Testis (tissue), 2 donors: Measurements from ENCODE around the gene DCDC2.

Experiments used
- CTCF ChIP-seq, 3 experiments: fragments of 450-650 bp in 2 of 3; fragments of 200-600 bp in 1 of 3; sonication (generic) in 1 of 3; IDR thresholded peaks; one replicate each; pipeline ENCODE4 v1.5.1; 2016 to 2019; ENCODE audit warnings: antibody characterized with exemption in 3 of 3, mild to moderate bottlenecking in 2 of 3, moderate library complexity in 1 of 3
- POLR2A ChIP-seq: fragments of 450-650 bp; IDR thresholded peaks from one replicate; pipeline ENCODE4 v1.6.1; 2017; ENCODE audit warnings: antibody characterized with exemption, mild to moderate bottlenecking, moderate library complexity

- TF ChIP-seq CTCF (IDR thresholded peaks at IDR 0.05) (no peak), POLR2A (no peak)
These were observed 132.0 kb downstream of the DCDC2 start for GRCh38 chr6:24225838-24226237.
